Left lung (tissue), 10 donors: ENCODE measurements around the gene CORT. TPM values are rescaled to one million over a fixed set of nuclear protein-coding genes. Genes with fewer than 3 reads are reported as not detected.

ENCODE experiments used
- ATAC-seq: fragments of 200-7000 bp; cut with Tn5 transposase; one replicate; pipeline ENCODE4 v1.9.1; 2020; ENCODE audit warnings: moderate library complexity
- DNase-seq, 4 donors: peaks; one replicate each; pipeline ENCODE4 v3.0.0-alpha.2; 2013 to 2020
- H3K27ac ChIP-seq, 2 donors: fragments of 200-600 bp; sonication (generic) in 1 of 2; one replicate each; pipeline versions ENCODE4 v1.5.0 to v1.8.0; 2020 to 2021
- H3K27me3 ChIP-seq, 2 donors: fragments of 200-600 bp; sonication (generic) in 1 of 2; one replicate each; pipeline versions ENCODE4 v1.5.0 to v1.8.0; 2020 to 2021
- H3K36me3 ChIP-seq, 2 donors: fragments of 200-600 bp; sonication (generic) in 1 of 2; one replicate each; pipeline versions ENCODE4 v1.5.0 to v1.8.0; 2020 to 2021
- H3K4me1 ChIP-seq, 2 donors: fragments of 200-600 bp; one replicate each; pipeline ENCODE4 v1.8.0; 2021
- H3K4me3 ChIP-seq, 2 donors: fragments of 200-600 bp; sonication (generic) in 1 of 2; one replicate each; pipeline versions ENCODE4 v1.5.0 to v1.8.0; 2020 to 2021; ENCODE audit warnings: mild to moderate bottlenecking in 1 of 2
- H3K9me3 ChIP-seq, 2 donors: fragments of 200-600 bp; sonication (generic) in 1 of 2; one replicate each; pipeline versions ENCODE4 v1.5.0 to v1.8.0; 2020 to 2021
- intact Hi-C, 2 donors: fragments of 100-400 bp; cut with DNase I; formaldehyde crosslinking; loops; one replicate each; pipeline versions ENCODE4 v1.11.2 to v1.14.2; 2022
- polyA plus RNA-seq, 6 donors: library from polyadenylated mRNA; unstranded; fragments of 120-200 nt; gene quantifications; one replicate each; pipeline ENCODE4 v1.2.1, GENCODE V29; 2013; ENCODE audit not compliant: insufficient read length in 6 of 6
- total RNA-seq, 2 donors: library from RNA; stranded (reverse); fragmentation: NEBNext Ultra II Directional; extraction: Animal tissue kit (Norgen Biotek cat#: 25700); gene quantifications; one replicate each; pipeline ENCODE4 v1.2.1, GENCODE V29; 2021
- TF ChIP-seq, protein P1 (sequence below), 2 donors: fragments of 200-600 bp; sonication (generic) in 1 of 2; IDR thresholded peaks; one replicate each; pipeline versions ENCODE4 v1.5.0 to v1.8.0; 2021; ENCODE audit warnings: antibody characterized with exemption in 2 of 2
- donor health status: DM: no; HTN: yes; CAD: no.
- donor health status: DM: no; HTN: no; CAD: no.

Gene CORT
- total and polyA plus RNA-seq, 8 donors, result 0.37 to 1.9 (median 1.6) TPM

GRCh38 chr1:10490286-10490970, 40.6 kb downstream of the CORT start:
- intact Hi-C loops, result loop anchor here in 1 of 2 donors (10.0 kb wide), 2 partner anchors 56 to 374 kb away; partner anchors contain the start of gene CENPS
- Histone ChIP-seq H3K4me1 (peaks cover 10 to 17% of the 10 kb centered on the region in 2 donors), H3K27ac (no peak overlapping the region), H3K27me3 (no peaks in the 10 kb centered on the region), H3K36me3 (no peaks in the 10 kb centered on the region), H3K9me3 (peaks cover 0 to 7% of the 10 kb centered on the region in 2 donors), H3K4me3 (no peak overlapping the region)
- ATAC-seq, result no peak
- TF ChIP-seq, protein P1, sequence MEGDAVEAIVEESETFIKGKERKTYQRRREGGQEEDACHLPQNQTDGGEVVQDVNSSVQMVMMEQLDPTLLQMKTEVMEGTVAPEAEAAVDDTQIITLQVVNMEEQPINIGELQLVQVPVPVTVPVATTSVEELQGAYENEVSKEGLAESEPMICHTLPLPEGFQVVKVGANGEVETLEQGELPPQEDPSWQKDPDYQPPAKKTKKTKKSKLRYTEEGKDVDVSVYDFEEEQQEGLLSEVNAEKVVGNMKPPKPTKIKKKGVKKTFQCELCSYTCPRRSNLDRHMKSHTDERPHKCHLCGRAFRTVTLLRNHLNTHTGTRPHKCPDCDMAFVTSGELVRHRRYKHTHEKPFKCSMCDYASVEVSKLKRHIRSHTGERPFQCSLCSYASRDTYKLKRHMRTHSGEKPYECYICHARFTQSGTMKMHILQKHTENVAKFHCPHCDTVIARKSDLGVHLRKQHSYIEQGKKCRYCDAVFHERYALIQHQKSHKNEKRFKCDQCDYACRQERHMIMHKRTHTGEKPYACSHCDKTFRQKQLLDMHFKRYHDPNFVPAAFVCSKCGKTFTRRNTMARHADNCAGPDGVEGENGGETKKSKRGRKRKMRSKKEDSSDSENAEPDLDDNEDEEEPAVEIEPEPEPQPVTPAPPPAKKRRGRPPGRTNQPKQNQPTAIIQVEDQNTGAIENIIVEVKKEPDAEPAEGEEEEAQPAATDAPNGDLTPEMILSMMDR (IDR thresholded peaks at IDR 0.05), result no peak
- DNase-seq, result no peak

- H3K4me3 ChIP-seq, result no peak overlapping the region
- H3K27ac ChIP-seq, result no peak overlapping the region
- peaks cover 0 to 9% of the 10 kb centered on the region in 2 donors for H3K36me3 ChIP-seq
- H3K27me3 ChIP-seq, result no peaks in the 10 kb centered on the region
- DNase-seq (no peak), ATAC-seq (no peak)
- H3K9me3 ChIP-seq, result no peaks in the 10 kb centered on the region
- TF ChIP-seq, protein P1 (IDR thresholded peaks at IDR 0.05), result no peak
- peaks cover 10 to 20% of the 10 kb centered on the region in 2 donors for H3K4me1 ChIP-seq
- intact Hi-C loops, result loop anchor here in 1 of 2 donors (10.0 kb wide), 2 partner anchors 60 to 370 kb away; partner anchors contain the start of gene CENPS
These were observed 44.6 kb downstream of the CORT start for GRCh38 chr1:10494418-10494753.

DNA sequence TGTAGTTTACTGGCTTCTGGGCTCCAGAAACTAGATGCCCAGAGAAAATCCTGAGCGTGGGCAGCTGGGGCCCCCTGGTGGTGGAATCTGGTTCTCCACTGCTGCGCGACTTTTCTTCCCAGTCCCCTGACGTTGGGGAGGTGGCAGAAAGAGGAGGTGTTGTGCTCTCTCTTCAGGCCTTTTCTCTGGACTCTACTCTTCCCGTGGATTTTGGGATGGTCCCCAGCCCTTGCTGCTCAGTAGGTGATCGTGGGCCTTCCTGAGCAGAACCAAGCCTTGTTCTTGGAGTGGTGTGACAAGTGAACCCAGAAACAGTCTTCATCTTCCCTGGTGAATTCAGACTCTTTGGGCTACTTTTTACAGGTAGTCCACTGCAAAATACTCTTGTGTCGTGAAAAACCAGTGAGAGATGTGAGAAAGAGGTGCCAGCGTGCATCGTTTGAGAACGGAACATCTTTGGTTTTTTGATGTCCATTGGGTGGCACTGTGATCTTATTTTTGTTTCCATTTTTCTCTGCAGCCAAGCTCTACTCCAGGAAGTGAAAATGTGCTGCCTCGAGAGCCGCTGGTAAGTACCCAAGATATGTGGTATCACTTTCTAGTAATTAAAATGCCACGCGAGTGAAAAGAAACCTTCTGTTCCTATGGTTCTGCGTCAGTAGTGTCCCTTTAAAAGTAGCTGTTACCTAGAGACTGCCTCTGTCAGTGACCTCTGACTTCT, 45.1 kb downstream of the CORT start:
- DNase-seq (peak; percentile 52 to 92 (median 70)), ATAC-seq (peak; percentile 94)
- H3K27me3 ChIP-seq, result no peaks in the 10 kb centered on the region
- intact Hi-C loops, result loop anchor here in 1 of 2 donors (10.0 kb wide), 2 partner anchors 60 to 370 kb away; partner anchors contain the start of gene CENPS
- peaks cover 10 to 17% of the 10 kb centered on the region in 2 donors for H3K4me1 ChIP-seq
- H3K36me3 ChIP-seq, result peaks cover 0 to 9% of the 10 kb centered on the region in 2 donors
- no peaks in the 10 kb centered on the region for H3K9me3 ChIP-seq
- TF ChIP-seq, protein P1 (IDR thresholded peaks at IDR 0.05), result peak; percentile 93 to 96
- peak overlapping the region in 1 of 2 donors; percentile 37 for H3K27ac ChIP-seq
- peak overlapping the region in 1 of 2 donors; percentile 9 for H3K4me3 ChIP-seq

DNA sequence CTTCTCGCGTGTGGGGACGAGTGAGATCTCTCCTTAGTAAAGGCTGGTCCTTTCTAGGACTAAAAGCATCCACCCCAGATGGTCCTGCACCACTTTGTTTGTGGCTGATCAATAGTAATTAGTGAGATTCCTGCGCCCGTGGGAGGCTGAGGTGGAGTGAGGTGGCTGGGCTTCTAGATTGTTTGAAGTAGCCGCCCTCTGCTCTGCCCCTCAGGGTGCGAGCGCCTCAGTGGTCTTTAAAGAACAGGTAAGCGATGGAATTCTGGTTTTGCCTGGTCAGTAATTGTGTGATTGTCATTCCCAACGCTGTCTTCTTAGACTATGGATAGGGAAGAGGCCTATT, 45.6 kb downstream of the CORT start:
- Histone ChIP-seq H3K27ac (peak overlapping the region in 1 of 2 donors; percentile 37), H3K9me3 (no peaks in the 10 kb centered on the region), H3K36me3 (peaks cover 0 to 9% of the 10 kb centered on the region in 2 donors), H3K4me3 (peak overlapping the region in 1 of 2 donors; percentile 9), H3K27me3 (no peaks in the 10 kb centered on the region), H3K4me1 (peaks cover 10 to 17% of the 10 kb centered on the region in 2 donors)
- no peak for DNase-seq
- no peak for ATAC-seq
- TF ChIP-seq, protein P1 (IDR thresholded peaks at IDR 0.05), result no peak
- intact Hi-C loops, result loop anchor here in 1 of 2 donors (10.0 kb wide), 2 partner anchors 61 to 369 kb away; partner anchors contain the start of gene CENPS

GRCh38 chr1:10495952-10496351, 46.1 kb downstream of the CORT start:
- no peaks in the 10 kb centered on the region for H3K9me3 ChIP-seq
- intact Hi-C loops, result loop anchor here in 1 of 2 donors (10.0 kb wide), 2 partner anchors 61 to 369 kb away; partner anchors contain the start of gene CENPS

More at GRCh38 chr1:10495952-10496351, 46.1 kb downstream of the CORT start:
- no peak overlapping the region for H3K27ac ChIP-seq
- TF ChIP-seq, protein P1 (IDR thresholded peaks at IDR 0.05), result no peak
- peaks cover 10 to 17% of the 10 kb centered on the region in 2 donors for H3K4me1 ChIP-seq
- H3K4me3 ChIP-seq, result no peak overlapping the region
- no peak for ATAC-seq
- no peaks in the 10 kb centered on the region for H3K27me3 ChIP-seq
- H3K36me3 ChIP-seq, result peaks cover 0 to 9% of the 10 kb centered on the region in 2 donors
- no peak for DNase-seq
